ENCODE measurements around the gene GNG12. TPM values are rescaled to one million over a fixed set of nuclear protein-coding genes. Genes with fewer than 3 reads are reported as not detected.

GNG12 gene
- total and polyA plus RNA-seq, 12 donors: 15.3 to 121 (median 84.7) TPM

DNA sequence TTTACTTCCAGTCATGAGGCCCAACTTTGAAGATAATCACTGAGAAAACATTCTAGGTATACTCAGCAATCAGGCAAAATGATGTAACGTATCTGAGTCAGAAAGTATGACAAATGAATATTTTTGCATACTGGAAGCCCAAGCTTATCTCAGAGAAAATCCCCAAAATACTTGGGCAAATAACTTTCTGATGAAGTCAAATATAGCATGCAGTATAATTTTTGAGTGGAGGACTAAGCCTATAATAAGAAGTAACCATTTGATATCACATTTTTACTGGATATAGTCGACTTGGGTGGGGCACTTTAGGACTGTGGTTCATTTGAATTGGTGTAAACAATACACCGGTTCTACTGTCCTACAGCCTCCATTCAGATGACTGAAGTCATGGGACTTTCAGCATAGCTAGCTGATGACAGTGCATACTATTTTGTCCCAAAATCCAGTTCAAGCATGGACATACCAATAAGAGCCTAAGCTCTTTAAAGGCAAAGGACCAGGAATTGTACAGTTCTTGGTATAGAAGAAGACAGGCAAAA is 150.5 kb downstream of the GNG12 start:
- TF ChIP-seq, protein P1, sequence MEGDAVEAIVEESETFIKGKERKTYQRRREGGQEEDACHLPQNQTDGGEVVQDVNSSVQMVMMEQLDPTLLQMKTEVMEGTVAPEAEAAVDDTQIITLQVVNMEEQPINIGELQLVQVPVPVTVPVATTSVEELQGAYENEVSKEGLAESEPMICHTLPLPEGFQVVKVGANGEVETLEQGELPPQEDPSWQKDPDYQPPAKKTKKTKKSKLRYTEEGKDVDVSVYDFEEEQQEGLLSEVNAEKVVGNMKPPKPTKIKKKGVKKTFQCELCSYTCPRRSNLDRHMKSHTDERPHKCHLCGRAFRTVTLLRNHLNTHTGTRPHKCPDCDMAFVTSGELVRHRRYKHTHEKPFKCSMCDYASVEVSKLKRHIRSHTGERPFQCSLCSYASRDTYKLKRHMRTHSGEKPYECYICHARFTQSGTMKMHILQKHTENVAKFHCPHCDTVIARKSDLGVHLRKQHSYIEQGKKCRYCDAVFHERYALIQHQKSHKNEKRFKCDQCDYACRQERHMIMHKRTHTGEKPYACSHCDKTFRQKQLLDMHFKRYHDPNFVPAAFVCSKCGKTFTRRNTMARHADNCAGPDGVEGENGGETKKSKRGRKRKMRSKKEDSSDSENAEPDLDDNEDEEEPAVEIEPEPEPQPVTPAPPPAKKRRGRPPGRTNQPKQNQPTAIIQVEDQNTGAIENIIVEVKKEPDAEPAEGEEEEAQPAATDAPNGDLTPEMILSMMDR (IDR thresholded peaks at IDR 0.05): no peak
- no peak for TF ChIP-seq POLR2A (IDR thresholded peaks at IDR 0.05)
- 51 to 69% (median 61%) methylated on average over 3 of the region's 3 CpGs for WGBS, 4 donors
- H3K27ac ChIP-seq: peak overlapping the region in 3 of 5 donors; percentile 43 to 93 (median 68)

DNA sequence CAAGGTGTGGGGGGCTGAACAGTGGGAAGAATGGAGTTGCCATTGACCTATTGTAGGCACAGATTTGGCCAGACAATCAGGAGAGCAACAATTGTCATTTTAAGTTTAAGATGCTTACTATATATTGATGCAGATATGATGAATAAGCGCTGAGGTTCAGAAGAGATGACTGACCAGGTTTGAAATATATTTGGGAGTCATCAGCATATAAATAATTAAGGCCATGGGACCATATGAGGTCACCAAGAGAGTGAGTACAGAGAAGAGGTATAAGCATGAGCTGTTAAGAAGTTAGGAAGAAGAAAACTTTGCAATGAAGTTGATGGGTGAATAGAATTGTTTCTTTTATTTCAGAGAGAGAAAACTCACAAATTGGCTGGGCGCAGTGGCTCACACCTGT is 152.8 kb downstream of the GNG12 start:
- no peak for TF ChIP-seq POLR2A (IDR thresholded peaks at IDR 0.05)
- TF ChIP-seq, protein P1 (IDR thresholded peaks at IDR 0.05): no peak
- no peaks in the 10 kb centered on the region for H3K36me3 ChIP-seq (replicated peaks in 1 of 2)
- intact Hi-C loops (cut with DNase I): loop anchor here in 1 of 2 donors (10.0 kb wide), 1 partner anchor 116 kb away; no protein-coding TSS in a partner anchor
- H3K27ac ChIP-seq: no peak overlapping the region
- H3K4me1 ChIP-seq (replicated peaks in 1 of 2): peaks cover 9 to 19% of the 10 kb centered on the region in 2 donors
- no peak for DNase-seq
- no peaks in the 10 kb centered on the region for H3K9me3 ChIP-seq (replicated peaks in 1 of 3)
- H3K27me3 ChIP-seq: no peaks in the 10 kb centered on the region
- WGBS, 4 donors: 93 to 99% (median 97%) methylated on average over 2 of the region's 2 CpGs
- no peak overlapping the region for H3K4me3 ChIP-seq

More for the DNA sequence above, 150.5 kb downstream of the GNG12 start:
- Histone ChIP-seq H3K4me1 (replicated peaks in 1 of 2) (peaks cover 12 to 27% of the 10 kb centered on the region in 2 donors), H3K4me3 (no peak overlapping the region), H3K27me3 (no peaks in the 10 kb centered on the region), H3K9me3 (replicated peaks in 1 of 3) (no peaks in the 10 kb centered on the region), H3K36me3 (replicated peaks in 1 of 2) (peaks cover 0 to 3% of the 10 kb centered on the region in 2 donors)
- intact Hi-C loops (cut with DNase I): loop anchor here in 1 of 2 donors (10.0 kb wide), 1 partner anchor 118 kb away; no protein-coding TSS in a partner anchor
- no peak for DNase-seq

DNA sequence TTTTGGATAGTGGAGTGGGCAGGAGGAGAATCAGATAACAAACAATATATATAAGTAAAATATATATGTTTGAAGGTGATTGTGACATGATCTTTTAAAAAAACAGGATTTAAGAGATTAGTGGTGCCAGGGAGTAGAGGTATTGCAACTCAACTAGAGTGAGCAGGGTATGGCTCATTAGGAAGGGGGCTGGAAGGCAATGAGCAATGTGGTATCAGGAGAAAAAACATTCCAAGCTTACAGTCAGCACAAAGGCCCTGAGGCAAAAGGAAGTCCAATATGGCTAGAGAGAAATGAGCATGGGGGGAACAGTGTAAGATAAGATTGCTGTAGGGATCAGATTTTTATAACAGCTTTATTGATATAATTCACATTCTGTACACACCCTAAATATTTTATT is 153.6 kb downstream of the GNG12 start:
- H3K4me3 ChIP-seq: no peak overlapping the region
- no peaks in the 10 kb centered on the region for H3K9me3 ChIP-seq (replicated peaks in 1 of 3)
- intact Hi-C loops (cut with DNase I): loop anchor here in 1 of 2 donors (10.0 kb wide), 1 partner anchor 115 kb away; no protein-coding TSS in a partner anchor
- no peak for DNase-seq
- H3K36me3 ChIP-seq (replicated peaks in 1 of 2): no peaks in the 10 kb centered on the region
- TF ChIP-seq, protein P1 (IDR thresholded peaks at IDR 0.05): no peak
- no peak for TF ChIP-seq POLR2A (IDR thresholded peaks at IDR 0.05)
- H3K27me3 ChIP-seq: no peaks in the 10 kb centered on the region
- peaks cover 9 to 20% of the 10 kb centered on the region in 2 donors for H3K4me1 ChIP-seq (replicated peaks in 1 of 2)
- H3K27ac ChIP-seq: no peak overlapping the region

DNA sequence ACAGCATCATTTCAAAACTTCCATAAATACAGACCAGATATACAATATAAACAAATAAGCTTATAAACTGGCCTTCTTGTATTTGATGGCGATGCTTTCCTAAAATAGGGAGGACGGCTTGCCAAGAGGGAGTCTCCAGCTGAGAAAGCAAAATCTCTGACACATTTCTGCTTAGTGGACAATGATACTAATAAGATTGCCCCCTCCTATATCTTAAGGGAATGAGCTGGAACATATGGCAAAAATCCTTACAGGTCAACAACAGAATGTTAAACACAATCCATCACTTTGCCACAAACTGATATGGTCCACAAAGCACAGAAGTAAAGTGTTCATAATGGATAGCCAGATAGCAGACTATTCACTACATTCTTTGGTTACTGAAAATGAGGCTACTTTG is 155.3 kb downstream of the GNG12 start:
- WGBS, 4 donors: 63 to 79% (median 75%) methylated on average over 2 of the region's 2 CpGs
- DNase-seq: no peak
- Histone ChIP-seq H3K4me3 (no peak overlapping the region), H3K27ac (no peak overlapping the region), H3K9me3 (replicated peaks in 1 of 3) (no peaks in the 10 kb centered on the region), H3K4me1 (replicated peaks in 1 of 2) (peaks cover 3 to 11% of the 10 kb centered on the region in 2 donors), H3K36me3 (replicated peaks in 1 of 2) (no peaks in the 10 kb centered on the region), H3K27me3 (no peaks in the 10 kb centered on the region)
- intact Hi-C loops (cut with DNase I): no loop called here
- TF ChIP-seq, protein P1 (IDR thresholded peaks at IDR 0.05): no peak
- no peak for TF ChIP-seq POLR2A (IDR thresholded peaks at IDR 0.05)

Data from adrenal gland (tissue), 12 donors.